GM12878 (cell line): ENCODE results near the gene S1PR1.

Source experiments
- PKNOX1 ChIP-seq: fragments of 450-650 bp; IDR thresholded peaks from 2 replicates; pipeline ENCODE4 v1.6.1; 2016; ENCODE audit warnings: mild to moderate bottlenecking
- RAD21 ChIP-seq: IDR thresholded peaks from 2 replicates; pipeline ENCODE4 v1.6.1; 2011; ENCODE audit warnings: mild to moderate bottlenecking, low read depth, low read length, moderate library complexity; ENCODE audit not compliant: insufficient read depth

- no peak for TF ChIP-seq RAD21
- no peak for TF ChIP-seq PKNOX1
These were observed 47.9 kb downstream of the S1PR1 start for GRCh38 chr1:101284622-101285218.
